HepG2 (cell line): ENCODE measurements around the gene POLDIP3. TPM values are rescaled to one million over a fixed set of nuclear protein-coding genes. Genes with fewer than 3 reads are reported as not detected.

Experiments
- ATAC-seq: fragments of 200-7000 bp; cut with Tn5 transposase; 3 replicates; pipeline ENCODE4 v1.9.1; 2020; ENCODE audit warnings: mild to moderate bottlenecking, moderate library complexity
- BruUV-seq: library from RNA; stranded (reverse); fragments of 400-500 nt; replicated peaks from 2 replicates; lab custom pipeline; 2021; lab: Mats Ljungman, UMichigan
- CTCF ChIA-PET: fragments of 300-600 bp; formaldehyde crosslinking; extraction: SDS; loops from one replicate; lab custom pipeline; 2021; ENCODE audit warnings: low total read pairs, inconsistent platforms, low intra/inter-chr PET ratio; lab: Yijun Ruan, JAX
- POLR2A ChIA-PET: fragments of 350-600 bp; sonication (Branson Sonifier 250); formaldehyde crosslinking; loops from one replicate; lab custom pipeline; 2020; ENCODE audit warnings: antibody characterized with exemption, inconsistent platforms; lab: Yijun Ruan, JAX
- DNase-seq: peaks from one replicate; pipeline ENCODE4 v3.0.0-alpha.2; 2015; ENCODE audit warnings: low spot score
- FAIRE-seq: peaks from 3 replicates; lab custom pipeline; 2011; peaks lifted over from hg19 to GRCh38; lab: Jason Lieb, UNC
- H2AFZ ChIP-seq: one replicate; pipeline ENCODE4 v1.6.1; 2011; ENCODE audit warnings: low read length, inconsistent platforms
- H3K27ac ChIP-seq: fragments of 300-600 bp; 3 replicates; pipeline ENCODE4 v1.8.0; 2011; ENCODE audit warnings: mixed run types, mild to moderate bottlenecking, mixed read lengths, low read length, inconsistent platforms; ENCODE audit not compliant: insufficient read depth; ENCODE audit errors: extremely low read length
- H3K27me3 ChIP-seq, 2 experiments: fragments of 200-600 bp in 1 of 2; 2 replicates in 1 of 2; 3 replicates in 1 of 2; pipeline versions ENCODE4 v1.6.0 to v1.8.0; 2011; ENCODE audit warnings: low read length in 2 of 2, mild to moderate bottlenecking in 2 of 2, moderate library complexity in 2 of 2, inconsistent platforms in 1 of 2; ENCODE audit not compliant: insufficient read depth in 2 of 2, control insufficient read depth in 1 of 2
- H3K36me3 ChIP-seq, 2 experiments: fragments of 200-600 bp in 1 of 2; replicated peaks in 1 of 2; 2 replicates in 1 of 2; 3 replicates in 1 of 2; pipeline versions ENCODE4 v1.5.1 to v1.8.0; 2011; ENCODE audit warnings: low read length in 2 of 2, inconsistent platforms in 1 of 2; ENCODE audit not compliant: insufficient read depth in 2 of 2, control insufficient read depth in 1 of 2
- H3K4me1 ChIP-seq: 2 replicates; pipeline ENCODE4 v1.5.1; 2012; ENCODE audit warnings: low read length, inconsistent platforms; ENCODE audit not compliant: insufficient read depth
- H3K4me2 ChIP-seq: 2 replicates; pipeline ENCODE4 v1.6.0; 2011; ENCODE audit warnings: low read depth, low read length, inconsistent platforms
- H3K4me3 ChIP-seq, 3 experiments: fragments of 200-600 bp in 1 of 3; sonication (generic), shearing (Covaris generic) in 1 of 3; replicated peaks in 1 of 3; 2 replicates each; pipeline ENCODE4 v1.5.1; 2011 to 2016; ENCODE audit warnings: low read length in 3 of 3, inconsistent platforms in 2 of 3, low read depth in 2 of 3, mild to moderate bottlenecking in 2 of 3, control low read depth in 1 of 3, mixed read lengths in 1 of 3; ENCODE audit not compliant: insufficient read depth in 1 of 3
- H3K79me2 ChIP-seq: one replicate; pipeline ENCODE4 v1.6.1; 2011; ENCODE audit warnings: low read length, inconsistent platforms; ENCODE audit not compliant: insufficient read depth
- H3K9ac ChIP-seq: 2 replicates; pipeline ENCODE4 v1.6.0; 2011; ENCODE audit warnings: mild to moderate bottlenecking, low read depth, low read length, inconsistent platforms; ENCODE audit not compliant: insufficient read depth
- H3K9me3 ChIP-seq: 2 replicates; pipeline ENCODE4 v1.5.1; 2012; ENCODE audit warnings: mild to moderate bottlenecking, low read length
- H4K20me1 ChIP-seq: 2 replicates; pipeline ENCODE4 v1.6.0; 2011; ENCODE audit warnings: inconsistent platforms, mild to moderate bottlenecking, low read length, moderate library complexity; ENCODE audit not compliant: insufficient read depth
- KDM5B ChIP-seq: sonication (generic); formaldehyde crosslinking; IDR thresholded peaks from 2 replicates; pipeline ENCODE4 v1.4.0; 2020; ENCODE audit warnings: missing genetic modification reagents, mild to moderate bottlenecking, borderline replicate concordance
- RBM22 ChIP-seq: fragments of 200-400 bp; formaldehyde crosslinking; optimal IDR thresholded peaks from 2 replicates; pipeline ENCODE3; 2017; ENCODE audit warnings: mild to moderate bottlenecking, low read length, moderate library complexity
- ZNF263 ChIP-seq: sonication (generic); formaldehyde crosslinking; IDR thresholded peaks from 2 replicates; pipeline ENCODE4 v1.4.0; 2020; ENCODE audit warnings: missing genetic modification reagents
- ZNF329 ChIP-seq: sonication (generic); formaldehyde crosslinking; IDR thresholded peaks from 2 replicates; pipeline ENCODE4 v1.9.0; 2021; ENCODE audit warnings: low read depth, mild to moderate bottlenecking, missing genetic modification reagents
- WGBS: methylation state at CpG from one replicate; pipeline ENCODE4 v1.1.6; 2017; ENCODE audit warnings: low lambda C conversion rate; 5-methylcytosine and 5-hydroxymethylcytosine counted together
- in situ Hi-C: cut with HindIII; loops from 2 replicates; pipeline ENCODE4 v1.10.0; 2017; ENCODE audit warnings: low pct_unique_long_range_greater_than_20kb; ENCODE audit not compliant: extremely low pct_ligation_motif_present
- intact Hi-C: fragments of 100-400 bp; cut with micrococcal nuclease; formaldehyde crosslinking; loops from one replicate; pipeline ENCODE4 v1.10.0; 2022; ENCODE audit not compliant: unreplicated experiment
- polyA plus RNA-seq, 8 experiments: library from polyadenylated mRNA; depleted of rRNA in 3 of 8; stranded (reverse) in 7 of 8; unstranded in 1 of 8; fragments of >200 nt; fragmentation: Illumina TruSeq in 4 of 8; extraction: Trizol in 4 of 8; gene quantifications; 2 replicates each; pipeline versions ENCODE4 v1.2.1 to v1.2.3, GENCODE V29; 2011 to 2016; ENCODE audit warnings: low read depth in 4 of 8, missing spikeins in 1 of 8, mixed read lengths in 1 of 8; ENCODE audit not compliant: insufficient read depth in 1 of 8
- total RNA-seq, 5 experiments: library from RNA; depleted of rRNA; stranded (reverse); fragments of >200 nt; fragmentation: Illumina TruSeq; extraction: Trizol; gene quantifications; 2 replicates each; pipeline ENCODE4 v1.2.3, GENCODE V29; 2016; ENCODE audit warnings: low read depth in 1 of 5
- TF ChIP-seq, protein P1 (sequence below): sonication (generic); formaldehyde crosslinking; IDR thresholded peaks from 2 replicates; pipeline ENCODE4 v1.5.0; 2020; ENCODE audit warnings: mild to moderate bottlenecking, missing genetic modification reagents, moderate library complexity

POLDIP3 gene
- total and polyA plus RNA-seq, 2 of the 13 experiments (the other 11 are each of a cell fraction or from before 2014, with no cell fraction given), result 45.8 to 47.4 TPM

DNA sequence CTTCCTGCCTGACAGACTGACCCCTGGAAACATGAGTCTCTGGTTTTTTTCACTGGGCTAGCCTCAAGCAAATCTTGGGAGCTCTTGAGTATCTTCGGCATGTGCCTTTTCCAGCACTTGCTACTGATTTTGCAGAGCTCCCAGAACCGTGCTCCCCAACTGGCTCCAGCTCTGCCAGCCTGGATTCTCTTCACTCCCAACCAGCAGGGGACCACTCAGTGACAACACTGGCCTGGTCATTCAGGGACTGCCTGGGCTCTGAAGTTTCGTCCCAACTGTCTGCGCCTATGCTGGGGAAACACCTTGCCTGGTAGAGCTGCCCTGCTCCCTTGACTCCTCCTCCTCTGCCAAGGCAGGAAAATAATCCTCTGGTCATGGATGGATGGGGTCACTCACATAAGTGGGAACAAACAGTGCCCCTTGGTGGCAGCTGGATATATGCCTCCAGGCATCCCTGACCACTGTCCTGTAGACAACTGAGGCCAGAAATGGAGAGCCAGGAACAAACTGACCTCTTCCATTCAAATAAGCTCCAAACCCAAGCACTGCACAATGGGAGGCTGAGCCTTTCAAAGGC is 30.2 kb downstream of the POLDIP3 start:
- no peak overlapping the region for H3K4me3 ChIP-seq
- H3K27ac ChIP-seq, result no peak overlapping the region
- peaks cover 8% of the 10 kb centered on the region for H3K79me2 ChIP-seq
- no peak for ATAC-seq
- H3K9ac ChIP-seq, result no peak overlapping the region
- peaks cover 6% of the 10 kb centered on the region for H3K4me1 ChIP-seq
- no peak for FAIRE-seq
- no peaks in the 10 kb centered on the region for H4K20me1 ChIP-seq
- intact Hi-C loops (no loop called here), in situ Hi-C loops (no loop called here)
- no peak for DNase-seq
- no TSS peak for BruUV-seq
- no peaks in the 10 kb centered on the region for H3K9me3 ChIP-seq
- no peak overlapping the region for H3K4me2 ChIP-seq
- peaks cover 26 to 52% of the 10 kb centered on the region in 2 experiments for H3K36me3 ChIP-seq
- no peak overlapping the region for H2AFZ ChIP-seq
- CTCF ChIA-PET, result no interaction called here
- TF ChIP-seq RBM22 (peak; percentile 17), ZNF263 (CRISPR knock-in tag) (peak; percentile 56; the same call in 1 of the 2 replicates), ZNF329 (CRISPR knock-in tag) (no peak)
- TF ChIP-seq, protein P1, sequence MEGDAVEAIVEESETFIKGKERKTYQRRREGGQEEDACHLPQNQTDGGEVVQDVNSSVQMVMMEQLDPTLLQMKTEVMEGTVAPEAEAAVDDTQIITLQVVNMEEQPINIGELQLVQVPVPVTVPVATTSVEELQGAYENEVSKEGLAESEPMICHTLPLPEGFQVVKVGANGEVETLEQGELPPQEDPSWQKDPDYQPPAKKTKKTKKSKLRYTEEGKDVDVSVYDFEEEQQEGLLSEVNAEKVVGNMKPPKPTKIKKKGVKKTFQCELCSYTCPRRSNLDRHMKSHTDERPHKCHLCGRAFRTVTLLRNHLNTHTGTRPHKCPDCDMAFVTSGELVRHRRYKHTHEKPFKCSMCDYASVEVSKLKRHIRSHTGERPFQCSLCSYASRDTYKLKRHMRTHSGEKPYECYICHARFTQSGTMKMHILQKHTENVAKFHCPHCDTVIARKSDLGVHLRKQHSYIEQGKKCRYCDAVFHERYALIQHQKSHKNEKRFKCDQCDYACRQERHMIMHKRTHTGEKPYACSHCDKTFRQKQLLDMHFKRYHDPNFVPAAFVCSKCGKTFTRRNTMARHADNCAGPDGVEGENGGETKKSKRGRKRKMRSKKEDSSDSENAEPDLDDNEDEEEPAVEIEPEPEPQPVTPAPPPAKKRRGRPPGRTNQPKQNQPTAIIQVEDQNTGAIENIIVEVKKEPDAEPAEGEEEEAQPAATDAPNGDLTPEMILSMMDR (CRISPR knock-in tag), result peak; percentile 18; the same call in 1 of the 2 replicates
- no peaks in the 10 kb centered on the region for H3K27me3 ChIP-seq
- POLR2A ChIA-PET, result interaction anchor here (0.6 kb wide), 1 partner anchor 208 kb away, joined by 6 read pairs; no protein-coding TSS in a partner anchor
- 100% methylated on average over 4 of the region's 4 CpGs for WGBS

DNA sequence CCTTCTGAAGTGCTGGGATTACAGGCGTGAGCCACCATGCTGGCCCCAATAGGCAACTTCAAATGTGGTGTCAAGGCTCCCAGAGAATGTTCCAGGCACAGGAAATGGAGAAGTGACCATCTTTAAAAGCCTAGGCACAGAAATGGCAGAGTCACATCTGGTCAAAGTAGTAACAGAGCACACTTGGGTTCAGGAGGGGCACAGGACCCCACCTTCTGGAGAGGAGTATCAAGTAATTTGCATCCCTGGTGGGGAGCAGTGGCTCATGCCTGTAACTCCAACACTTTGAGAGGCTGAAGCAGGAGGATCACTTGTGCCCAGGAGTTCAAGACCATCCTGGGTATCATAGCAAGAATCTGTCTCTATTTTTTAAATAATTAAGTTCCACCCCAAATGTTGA is 31.7 kb downstream of the POLDIP3 start:
- H3K4me2 ChIP-seq, result no peak overlapping the region
- ChIA-PET POLR2A (interaction anchor here (2.6 kb wide), 1 partner anchor 14 kb away, joined by 12 read pairs; no protein-coding TSS in a partner anchor), CTCF (no interaction called here)
- intact Hi-C loops, result no loop called here
- BruUV-seq, result no TSS peak
- no peak overlapping the region for H3K4me3 ChIP-seq
- no peak overlapping the region for H3K27ac ChIP-seq
- ATAC-seq (no peak), DNase-seq (no peak), FAIRE-seq (no peak)
- H4K20me1 ChIP-seq, result no peaks in the 10 kb centered on the region
- H3K9ac ChIP-seq, result no peak overlapping the region
- TF ChIP-seq KDM5B, result no peak
- TF ChIP-seq RBM22, result peak; percentile 26
- no peaks in the 10 kb centered on the region for H3K27me3 ChIP-seq
- H3K79me2 ChIP-seq, result peaks cover 8% of the 10 kb centered on the region
- peaks cover 6% of the 10 kb centered on the region for H3K4me1 ChIP-seq
- no peak overlapping the region for H2AFZ ChIP-seq
- no peaks in the 10 kb centered on the region for H3K9me3 ChIP-seq
- peaks cover 28 to 57% of the 10 kb centered on the region in 2 experiments for H3K36me3 ChIP-seq
- in situ Hi-C loops, result no loop called here
- 100% methylated on average over 1 of the region's 1 CpG for WGBS
